ENCODE data around the gene RANBP3.
"Not testable (repeated sequence)": the region's sequence is repeated elsewhere in the genome, so short reads cannot be mapped to it uniquely, and the experiment has no call there.

Gene RANBP3

GRCh38 chr19:5977785-5978605 is at the start of gene RANBP3:
Gene RANBP3 (minus strand): TSS chr19:5978140. CDS start chr19:5978082, 58 bp downstream.
- DNase-seq (ENCODE audit: low read depth in 2 of 2, low spot score in 1 of 2): peak; percentile 88 to 97

GRCh38 chr19:6026390-6027227 is 48.7 kb upstream of the RANBP3 start:
- no peak for DNase-seq (ENCODE audit: low read depth in 2 of 2, low spot score in 1 of 2)

GRCh38 chr19:6024756-6025155 is 46.8 kb upstream of the RANBP3 start:
- DNase-seq (ENCODE audit: low read depth in 2 of 2, low spot score in 1 of 2): not testable (repeated sequence)

GRCh38 chr19:6023936-6024335 is 46.0 kb upstream of the RANBP3 start:
- DNase-seq (ENCODE audit: low read depth in 2 of 2, low spot score in 1 of 2): no peak

- DNase-seq (ENCODE audit: low read depth in 2 of 2, low spot score in 1 of 2): no peak
Observed at GRCh38 chr19:6023085-6023682, 45.2 kb upstream of the RANBP3 start.

- no peak for DNase-seq (ENCODE audit: low read depth in 2 of 2, low spot score in 1 of 2)
Observed at GRCh38 chr19:6022570-6023064, 44.7 kb upstream of the RANBP3 start.

GRCh38 chr19:6021878-6022569 is 44.1 kb upstream of the RANBP3 start:
- peak; percentile 44 to 48 for DNase-seq (ENCODE audit: low read depth in 2 of 2, low spot score in 1 of 2)

GRCh38 chr19:6020972-6021805 is 43.2 kb upstream of the RANBP3 start:
- no peak for DNase-seq (ENCODE audit: low read depth in 2 of 2, low spot score in 1 of 2)

- DNase-seq (ENCODE audit: low read depth in 2 of 2, low spot score in 1 of 2): no peak
Observed at GRCh38 chr19:6020166-6020882, 42.4 kb upstream of the RANBP3 start.

GRCh38 chr19:6018786-6019185 is 40.8 kb upstream of the RANBP3 start:
- no peak for DNase-seq (ENCODE audit: low read depth in 2 of 2, low spot score in 1 of 2)

- no peak for DNase-seq (ENCODE audit: low read depth in 2 of 2, low spot score in 1 of 2)
Observed at GRCh38 chr19:6017576-6017975, 39.6 kb upstream of the RANBP3 start.

GRCh38 chr19:6015841-6016545 is 38.1 kb upstream of the RANBP3 start:
- no peak for DNase-seq (ENCODE audit: low read depth in 2 of 2, low spot score in 1 of 2)

- DNase-seq (ENCODE audit: low read depth in 2 of 2, low spot score in 1 of 2): no peak
Observed at GRCh38 chr19:6014551-6015135, 36.7 kb upstream of the RANBP3 start.

- no peak for DNase-seq (ENCODE audit: low read depth in 2 of 2, low spot score in 1 of 2)
Observed at GRCh38 chr19:6012426-6013170, 34.7 kb upstream of the RANBP3 start.

- DNase-seq (ENCODE audit: low read depth in 2 of 2, low spot score in 1 of 2): no peak
Observed at GRCh38 chr19:6011794-6012193, 33.9 kb upstream of the RANBP3 start.

GRCh38 chr19:6011206-6011605 is 33.3 kb upstream of the RANBP3 start:
- no peak for DNase-seq (ENCODE audit: low read depth in 2 of 2, low spot score in 1 of 2)

GRCh38 chr19:6010107-6010506 is 32.2 kb upstream of the RANBP3 start:
- DNase-seq (ENCODE audit: low read depth in 2 of 2, low spot score in 1 of 2): no peak

GRCh38 chr19:6007866-6008265 is 29.9 kb upstream of the RANBP3 start:
- no peak for DNase-seq (ENCODE audit: low read depth in 2 of 2, low spot score in 1 of 2)

All from stimulated activated CD8-positive, alpha-beta memory T cell treated with anti-CD3 and anti-CD28 coated beads, Interleukin-4, amount 100 ng/mL, for 4 hours (primary cell).